ENCODE results near the gene CD22.

DNA sequence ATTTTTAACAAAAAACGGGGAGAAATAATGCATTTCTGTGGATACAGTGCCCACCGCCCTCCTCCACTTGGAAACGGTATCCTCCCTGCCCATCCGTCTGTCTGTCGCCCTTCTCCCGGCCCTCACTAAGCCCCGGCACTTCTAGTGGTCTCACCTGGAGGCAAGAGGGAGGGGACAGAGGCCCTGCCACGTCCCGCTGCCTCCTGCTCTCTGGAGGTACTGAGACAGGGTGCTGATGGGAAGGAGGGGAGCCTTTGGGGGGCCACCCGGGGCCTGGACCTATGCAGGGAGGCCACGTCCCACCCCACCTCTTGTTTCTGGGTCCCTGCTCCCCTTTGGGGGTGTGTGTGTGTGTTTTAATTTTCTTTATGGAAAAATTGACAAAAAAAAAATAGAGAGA is 49.6 kb upstream of the CD22 start:
- TF ChIP-seq, protein P1, sequence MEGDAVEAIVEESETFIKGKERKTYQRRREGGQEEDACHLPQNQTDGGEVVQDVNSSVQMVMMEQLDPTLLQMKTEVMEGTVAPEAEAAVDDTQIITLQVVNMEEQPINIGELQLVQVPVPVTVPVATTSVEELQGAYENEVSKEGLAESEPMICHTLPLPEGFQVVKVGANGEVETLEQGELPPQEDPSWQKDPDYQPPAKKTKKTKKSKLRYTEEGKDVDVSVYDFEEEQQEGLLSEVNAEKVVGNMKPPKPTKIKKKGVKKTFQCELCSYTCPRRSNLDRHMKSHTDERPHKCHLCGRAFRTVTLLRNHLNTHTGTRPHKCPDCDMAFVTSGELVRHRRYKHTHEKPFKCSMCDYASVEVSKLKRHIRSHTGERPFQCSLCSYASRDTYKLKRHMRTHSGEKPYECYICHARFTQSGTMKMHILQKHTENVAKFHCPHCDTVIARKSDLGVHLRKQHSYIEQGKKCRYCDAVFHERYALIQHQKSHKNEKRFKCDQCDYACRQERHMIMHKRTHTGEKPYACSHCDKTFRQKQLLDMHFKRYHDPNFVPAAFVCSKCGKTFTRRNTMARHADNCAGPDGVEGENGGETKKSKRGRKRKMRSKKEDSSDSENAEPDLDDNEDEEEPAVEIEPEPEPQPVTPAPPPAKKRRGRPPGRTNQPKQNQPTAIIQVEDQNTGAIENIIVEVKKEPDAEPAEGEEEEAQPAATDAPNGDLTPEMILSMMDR (conservative IDR thresholded peaks at IDR 0.05; ENCODE audit: low read depth, low read length), result no peak
- TF ChIP-seq POLR2A (IDR thresholded peaks at IDR 0.05; ENCODE audit: low read depth, low read length), result no peak
- no peak for TF ChIP-seq MAFK (IDR thresholded peaks at IDR 0.05; ENCODE audit: low read depth, low read length)
- no peak for TF ChIP-seq CHD1 (IDR thresholded peaks at IDR 0.05; ENCODE audit: low read depth, low read length)
- no peak for TF ChIP-seq CEBPB (IDR thresholded peaks at IDR 0.05; ENCODE audit: low read depth, low read length)
- TF ChIP-seq, protein P2, sequence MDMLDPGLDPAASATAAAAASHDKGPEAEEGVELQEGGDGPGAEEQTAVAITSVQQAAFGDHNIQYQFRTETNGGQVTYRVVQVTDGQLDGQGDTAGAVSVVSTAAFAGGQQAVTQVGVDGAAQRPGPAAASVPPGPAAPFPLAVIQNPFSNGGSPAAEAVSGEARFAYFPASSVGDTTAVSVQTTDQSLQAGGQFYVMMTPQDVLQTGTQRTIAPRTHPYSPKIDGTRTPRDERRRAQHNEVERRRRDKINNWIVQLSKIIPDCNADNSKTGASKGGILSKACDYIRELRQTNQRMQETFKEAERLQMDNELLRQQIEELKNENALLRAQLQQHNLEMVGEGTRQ (IDR thresholded peaks at IDR 0.05; ENCODE audit: low read depth, low read length), result no peak
- TF ChIP-seq MAZ (IDR thresholded peaks at IDR 0.05; ENCODE audit: borderline replicate concordance, low read depth, low read length), result no peak
- no peak for TF ChIP-seq SMC3 (IDR thresholded peaks at IDR 0.05; ENCODE audit: low read depth, low read length)

All from IMR-90 (cell line).